HUES6 (cell line): ENCODE data around the gene ZC3H7A.
"Not testable (repeated sequence)": the region's sequence is repeated elsewhere in the genome, so short reads cannot be mapped to it uniquely, and the experiment has no call there.

Experiments
- H3K27ac ChIP-seq: 2 replicates; pipeline ENCODE4 v1.7.0; 2013; ENCODE audit warnings: low read depth, mild to moderate bottlenecking, low read length, inconsistent platforms
- H3K27me3 ChIP-seq: 2 replicates; pipeline ENCODE4 v1.6.1; 2013; ENCODE audit warnings: low read length; ENCODE audit not compliant: control insufficient read depth, insufficient read depth
- H3K36me3 ChIP-seq: 2 replicates; pipeline ENCODE4 v1.6.1; 2013; ENCODE audit warnings: low read length; ENCODE audit not compliant: control insufficient read depth, insufficient read depth
- H3K4me1 ChIP-seq: 2 replicates; pipeline ENCODE4 v1.6.1; 2013; ENCODE audit warnings: low read length; ENCODE audit not compliant: control insufficient read depth, insufficient read depth
- H3K4me3 ChIP-seq: 2 replicates; pipeline ENCODE4 v1.5.1; 2013; ENCODE audit warnings: low read depth, low read length
- H3K9ac ChIP-seq: one replicate; pipeline ENCODE4 v1.6.1; 2013; ENCODE audit warnings: mild to moderate bottlenecking, low read length
- H3K9me3 ChIP-seq: 2 replicates; pipeline ENCODE4 v1.6.1; 2013; ENCODE audit warnings: low read depth, low read length; ENCODE audit not compliant: control insufficient read depth, insufficient read depth

Gene ZC3H7A

GRCh38 chr16:11791144-11791828 lies 5.8 kb downstream of the ZC3H7A start:
- H3K4me3 ChIP-seq: no peak overlapping the region
- H3K4me1 ChIP-seq: peaks cover 20% of the 10 kb centered on the region; the same call in 1 of the 2 replicates
- H3K9ac ChIP-seq: no peak overlapping the region
- no peaks in the 10 kb centered on the region for H3K27me3 ChIP-seq
- no peaks in the 10 kb centered on the region for H3K9me3 ChIP-seq
- peaks cover 14% of the 10 kb centered on the region for H3K36me3 ChIP-seq
- H3K27ac ChIP-seq: no peak overlapping the region

GRCh38 chr16:11788914-11789313 lies 8.1 kb downstream of the ZC3H7A start:
- Histone ChIP-seq H3K9ac (no peak overlapping the region), H3K4me3 (no peak overlapping the region), H3K36me3 (peaks cover 7% of the 10 kb centered on the region; the same call in 1 of the 2 replicates), H3K27me3 (no peaks in the 10 kb centered on the region), H3K4me1 (peaks cover 23% of the 10 kb centered on the region; the same call in 1 of the 2 replicates), H3K9me3 (no peaks in the 10 kb centered on the region), H3K27ac (no peak overlapping the region)

- H3K4me1 ChIP-seq: peaks cover 15% of the 10 kb centered on the region; the same call in 1 of the 2 replicates
- not testable (repeated sequence) for H3K27ac ChIP-seq, H3K27me3 ChIP-seq, H3K9ac ChIP-seq, H3K9me3 ChIP-seq, H3K36me3 ChIP-seq, H3K4me3 ChIP-seq
Observed at GRCh38 chr16:11784980-11785599, 12.0 kb downstream of the ZC3H7A start.

GRCh38 chr16:11784381-11784780 lies 12.7 kb downstream of the ZC3H7A start:
- not testable (repeated sequence) for H3K27ac ChIP-seq

GRCh38 chr16:11784038-11784369 lies 13.1 kb downstream of the ZC3H7A start:
- H3K36me3 ChIP-seq: peaks cover 15% of the 10 kb centered on the region
- no peak overlapping the region for H3K4me3 ChIP-seq
- no peak overlapping the region for H3K27ac ChIP-seq
- no peaks in the 10 kb centered on the region for H3K27me3 ChIP-seq
- peaks cover 15% of the 10 kb centered on the region; the same call in 1 of the 2 replicates for H3K4me1 ChIP-seq
- no peaks in the 10 kb centered on the region for H3K9me3 ChIP-seq
- no peak overlapping the region for H3K9ac ChIP-seq

More at GRCh38 chr16:11784381-11784780, 12.7 kb downstream of the ZC3H7A start:
- Histone ChIP-seq H3K4me1 (peaks cover 15% of the 10 kb centered on the region; the same call in 1 of the 2 replicates), H3K36me3 (peaks cover 12% of the 10 kb centered on the region)
- H3K9ac ChIP-seq, H3K4me3 ChIP-seq, H3K27me3 ChIP-seq, H3K9me3 ChIP-seq: not testable (repeated sequence)

GRCh38 chr16:11783319-11784037 lies 13.6 kb downstream of the ZC3H7A start:
- H3K27ac ChIP-seq: no peak overlapping the region
- no peaks in the 10 kb centered on the region for H3K27me3 ChIP-seq
- H3K9ac ChIP-seq: no peak overlapping the region
- H3K4me3 ChIP-seq: no peak overlapping the region
- no peaks in the 10 kb centered on the region for H3K9me3 ChIP-seq
- peaks cover 19% of the 10 kb centered on the region for H3K36me3 ChIP-seq
- H3K4me1 ChIP-seq: peaks cover 15% of the 10 kb centered on the region; the same call in 1 of the 2 replicates

- no peak overlapping the region for H3K4me3 ChIP-seq
- H3K9ac ChIP-seq: no peak overlapping the region
- peak overlapping the region; percentile 35; the same call in 1 of the 2 replicates for H3K27ac ChIP-seq
- no peaks in the 10 kb centered on the region for H3K9me3 ChIP-seq
- H3K4me1 ChIP-seq: peaks cover 11% of the 10 kb centered on the region; the same call in 1 of the 2 replicates
- peaks cover 33% of the 10 kb centered on the region for H3K36me3 ChIP-seq
- no peaks in the 10 kb centered on the region for H3K27me3 ChIP-seq
Observed at GRCh38 chr16:11781773-11782172, 15.3 kb downstream of the ZC3H7A start.

- Histone ChIP-seq H3K4me3 (no peak overlapping the region), H3K27me3 (no peaks in the 10 kb centered on the region), H3K9me3 (no peaks in the 10 kb centered on the region), H3K27ac (no peak overlapping the region), H3K9ac (no peak overlapping the region), H3K36me3 (peaks cover 39% of the 10 kb centered on the region), H3K4me1 (peaks cover 8% of the 10 kb centered on the region; the same call in 1 of the 2 replicates)
Observed at GRCh38 chr16:11780991-11781680, 15.9 kb downstream of the ZC3H7A start.

- H3K36me3 ChIP-seq: peaks cover 58% of the 10 kb centered on the region
- H3K27me3 ChIP-seq: no peaks in the 10 kb centered on the region
- H3K27ac ChIP-seq: no peak overlapping the region
- peaks cover 8% of the 10 kb centered on the region; the same call in 1 of the 2 replicates for H3K4me1 ChIP-seq
- no peaks in the 10 kb centered on the region for H3K9me3 ChIP-seq
- H3K4me3 ChIP-seq: no peak overlapping the region
- no peak overlapping the region for H3K9ac ChIP-seq
Observed at GRCh38 chr16:11779074-11779473, 18.0 kb downstream of the ZC3H7A start.

- H3K27ac ChIP-seq: no peak overlapping the region
- peaks cover 83% of the 10 kb centered on the region for H3K36me3 ChIP-seq
- H3K27me3 ChIP-seq: no peaks in the 10 kb centered on the region
- H3K9ac ChIP-seq: no peak overlapping the region
- H3K4me1 ChIP-seq: no peaks in the 10 kb centered on the region
- no peak overlapping the region for H3K4me3 ChIP-seq
- no peaks in the 10 kb centered on the region for H3K9me3 ChIP-seq
Observed at GRCh38 chr16:11774065-11774626, 22.9 kb downstream of the ZC3H7A start.
